Measurements from ENCODE around the gene VWA1.
"Not testable (repeated sequence)": the region's sequence is repeated elsewhere in the genome, so short reads cannot be mapped to it uniquely, and the experiment has no call there.

The VWA1 gene

GRCh38 chr1:1425426-1425752 is 10.1 kb upstream of the VWA1 start:
- DNase-seq, result no peak

GRCh38 chr1:1425753-1426495 is 9.6 kb upstream of the VWA1 start:
- DNase-seq, result no peak

- no peak for DNase-seq
Measured at GRCh38 chr1:1426496-1427105, 8.9 kb upstream of the VWA1 start.

- DNase-seq, result no peak
Measured at GRCh38 chr1:1427106-1427819, 8.2 kb upstream of the VWA1 start.

GRCh38 chr1:1427820-1428148 is 7.7 kb upstream of the VWA1 start:
- DNase-seq, result no peak

GRCh38 chr1:1428174-1428573 is 7.3 kb upstream of the VWA1 start:
- DNase-seq, result no peak

- not testable (repeated sequence) for DNase-seq
Measured at GRCh38 chr1:1428967-1429366, 6.5 kb upstream of the VWA1 start.

GRCh38 chr1:1429671-1430073 is 5.8 kb upstream of the VWA1 start:
- no peak for DNase-seq

GRCh38 chr1:1430114-1430982 is 5.1 kb upstream of the VWA1 start:
- DNase-seq, result no peak

- DNase-seq, result no peak
Measured at GRCh38 chr1:1430992-1431844, 4.3 kb upstream of the VWA1 start.

- DNase-seq, result no peak
Measured at GRCh38 chr1:1431845-1432273, 3.6 kb upstream of the VWA1 start.

GRCh38 chr1:1432274-1432950 is 3.1 kb upstream of the VWA1 start:
- no peak for DNase-seq

GRCh38 chr1:1432951-1433803 is 2.3 kb upstream of the VWA1 start:
- no peak for DNase-seq

GRCh38 chr1:1433804-1434130 is 1.7 kb upstream of the VWA1 start:
- no peak for DNase-seq

GRCh38 chr1:1434131-1434823 is 1.2 kb upstream of the VWA1 start:
- DNase-seq, result no peak

- no peak for DNase-seq
Measured at GRCh38 chr1:1434824-1435105, 725 bp upstream of the VWA1 start.

GRCh38 chr1:1435911-1436629 is 580 bp downstream of the VWA1 start:
- DNase-seq, result no peak

- DNase-seq, result no peak
Measured at GRCh38 chr1:1436630-1437032, 1.1 kb downstream of the VWA1 start.

- no peak for DNase-seq
Measured at GRCh38 chr1:1437033-1437903, 1.8 kb downstream of the VWA1 start.

Data from cortex of kidney (tissue), 1 donor.